ENCODE results near the gene GPC6.

DNA sequence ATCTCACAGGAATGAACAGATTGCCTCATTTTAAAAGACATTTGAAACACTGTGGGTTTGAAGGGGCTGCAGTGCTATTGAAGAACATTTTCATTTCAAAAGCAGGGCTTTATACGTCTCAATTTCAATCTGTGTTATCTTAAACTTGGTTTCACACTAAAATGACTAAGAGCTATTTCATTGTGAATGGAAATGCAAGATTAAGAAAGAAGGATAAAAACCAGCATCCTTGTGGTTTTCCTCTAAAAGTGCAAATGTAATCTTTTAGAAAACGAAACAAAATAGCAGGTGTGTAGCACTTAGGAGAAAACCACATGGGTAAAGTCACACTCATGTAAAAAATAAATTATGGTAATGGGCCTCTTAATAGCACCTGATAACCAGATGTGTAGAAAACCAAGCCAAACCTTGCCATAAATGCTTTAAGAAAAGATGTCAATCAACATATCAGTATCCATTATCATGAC, 397.7 kb downstream of the GPC6 start:
- TF ChIP-seq, protein P1, sequence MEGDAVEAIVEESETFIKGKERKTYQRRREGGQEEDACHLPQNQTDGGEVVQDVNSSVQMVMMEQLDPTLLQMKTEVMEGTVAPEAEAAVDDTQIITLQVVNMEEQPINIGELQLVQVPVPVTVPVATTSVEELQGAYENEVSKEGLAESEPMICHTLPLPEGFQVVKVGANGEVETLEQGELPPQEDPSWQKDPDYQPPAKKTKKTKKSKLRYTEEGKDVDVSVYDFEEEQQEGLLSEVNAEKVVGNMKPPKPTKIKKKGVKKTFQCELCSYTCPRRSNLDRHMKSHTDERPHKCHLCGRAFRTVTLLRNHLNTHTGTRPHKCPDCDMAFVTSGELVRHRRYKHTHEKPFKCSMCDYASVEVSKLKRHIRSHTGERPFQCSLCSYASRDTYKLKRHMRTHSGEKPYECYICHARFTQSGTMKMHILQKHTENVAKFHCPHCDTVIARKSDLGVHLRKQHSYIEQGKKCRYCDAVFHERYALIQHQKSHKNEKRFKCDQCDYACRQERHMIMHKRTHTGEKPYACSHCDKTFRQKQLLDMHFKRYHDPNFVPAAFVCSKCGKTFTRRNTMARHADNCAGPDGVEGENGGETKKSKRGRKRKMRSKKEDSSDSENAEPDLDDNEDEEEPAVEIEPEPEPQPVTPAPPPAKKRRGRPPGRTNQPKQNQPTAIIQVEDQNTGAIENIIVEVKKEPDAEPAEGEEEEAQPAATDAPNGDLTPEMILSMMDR (conservative IDR thresholded peaks at IDR 0.05): no peak
- no peak for TF ChIP-seq EZH2 (IDR thresholded peaks at IDR 0.05; ENCODE audit: low read depth)
